Measurements from ENCODE around the gene SPATA22.

SPATA22 gene

GRCh38 chr17:3501344-3501743, 29.7 kb upstream of the SPATA22 start:
- TF ChIP-seq CTCF (conservative IDR thresholded peaks at IDR 0.05; ENCODE audit: low read depth): no peak

GRCh38 chr17:3497101-3497500, 25.5 kb upstream of the SPATA22 start:
- no peak overlapping the region for H3K27ac ChIP-seq
- ChIA-PET CTCF (no interaction called here), POLR2A (ENCODE audit: low non-redundant PET) (no interaction called here)
- DNase-seq (ENCODE audit: low spot score): no peak
- no peak for TF ChIP-seq CTCF (conservative IDR thresholded peaks at IDR 0.05; ENCODE audit: low read depth)

More at GRCh38 chr17:3501344-3501743, 29.7 kb upstream of the SPATA22 start:
- CTCF ChIA-PET: interaction anchor here (0.7 kb wide), 1 partner anchor 124 kb away, joined by 3 read pairs; no protein-coding TSS in a partner anchor
- DNase-seq (ENCODE audit: low spot score): no peak
- POLR2A ChIA-PET (ENCODE audit: low non-redundant PET): no interaction called here
- no peak overlapping the region for H3K27ac ChIP-seq

- TF ChIP-seq CTCF (conservative IDR thresholded peaks at IDR 0.05; ENCODE audit: low read depth): no peak
- ChIA-PET POLR2A (ENCODE audit: low non-redundant PET) (no interaction called here), CTCF (no interaction called here)
- no peak for DNase-seq (ENCODE audit: low spot score)
- no peak overlapping the region for H3K27ac ChIP-seq
These were observed 14.0 kb upstream of the SPATA22 start for GRCh38 chr17:3485481-3486068.

GRCh38 chr17:3482852-3483251, 11.2 kb upstream of the SPATA22 start:
- ChIA-PET CTCF (no interaction called here), POLR2A (ENCODE audit: low non-redundant PET) (no interaction called here)
- TF ChIP-seq CTCF (conservative IDR thresholded peaks at IDR 0.05; ENCODE audit: low read depth): no peak
- no peak overlapping the region for H3K27ac ChIP-seq
- no peak for DNase-seq (ENCODE audit: low spot score)

- ChIA-PET POLR2A (ENCODE audit: low non-redundant PET) (no interaction called here), CTCF (interaction anchor here (0.6 to 0.7 kb wide), 2 partner anchors 288 to 1036 kb away, joined by 3 read pairs; no protein-coding TSS in a partner anchor)
- TF ChIP-seq CTCF (conservative IDR thresholded peaks at IDR 0.05; ENCODE audit: low read depth): no peak
- no peak for DNase-seq (ENCODE audit: low spot score)
- no peak overlapping the region for H3K27ac ChIP-seq
These were observed 8.4 kb upstream of the SPATA22 start for GRCh38 chr17:3479988-3480387.

GRCh38 chr17:3475812-3476610, 4.4 kb upstream of the SPATA22 start, which contains the start of gene ASPA:
ASPA (plus strand) TSS chr17:3475997; CDS start chr17:3476160, 163 bp downstream.
- CTCF ChIA-PET: interaction anchor here (0.5 kb wide), 1 partner anchor 138 kb away, joined by 3 read pairs; no protein-coding TSS in a partner anchor
- no peak for TF ChIP-seq CTCF (conservative IDR thresholded peaks at IDR 0.05; ENCODE audit: low read depth)
- H3K27ac ChIP-seq: no peak within 1 kb of the TSS
- no peak for DNase-seq (ENCODE audit: low spot score)
- POLR2A ChIA-PET (ENCODE audit: low non-redundant PET): no interaction called here

Data from RWPE1 (cell line).